ENCODE data around the gene PRPF6.

GRCh38 chr20:63952769-63953168, 28.2 kb upstream of the PRPF6 start:
- TF ChIP-seq CTCF (IDR thresholded peaks at IDR 0.05) = no peak
- no peak for TF ChIP-seq EZH2 (IDR thresholded peaks at IDR 0.05; ENCODE audit: borderline replicate concordance, insufficient read depth, low read depth, low read length, poor library complexity, severe bottlenecking)
